ENCODE measurements around the gene CNTNAP2. TPM values are rescaled to one million over a fixed set of nuclear protein-coding genes. Genes with fewer than 3 reads are reported as not detected.
"Not testable (repeated sequence)": the region's sequence is repeated elsewhere in the genome, so short reads cannot be mapped to it uniquely, and the experiment has no call there.

The CNTNAP2 gene
- total RNA-seq, 1 donor from 2014 or later = 110 TPM

DNA sequence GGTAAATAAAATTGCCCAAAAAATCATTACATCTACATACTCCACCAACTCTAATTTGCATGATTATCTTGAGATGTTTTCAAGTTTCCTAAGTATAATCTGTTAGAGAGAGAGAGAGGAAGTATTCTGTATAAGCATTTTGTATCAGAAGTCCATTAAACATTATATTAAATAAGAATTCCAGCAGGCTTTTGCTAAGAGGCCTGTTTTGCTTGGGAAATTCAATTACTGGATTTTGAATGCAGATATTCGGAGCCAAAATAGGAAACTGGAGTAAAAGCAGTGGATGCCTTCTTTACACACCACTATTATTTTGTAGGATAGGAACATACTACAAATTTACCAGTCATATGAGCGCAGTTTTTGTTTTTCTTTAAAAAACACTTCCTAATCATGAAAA lies 727.8 kb downstream of the CNTNAP2 start:
- no peak for DNase-seq (ENCODE audit: low spot score in 2 of 2)
- FAIRE-seq = no peak

GRCh38 chr7:146858690-146859089 lies 742.1 kb downstream of the CNTNAP2 start:
- no peak for DNase-seq (ENCODE audit: low spot score in 2 of 2)
- FAIRE-seq = no peak

DNA sequence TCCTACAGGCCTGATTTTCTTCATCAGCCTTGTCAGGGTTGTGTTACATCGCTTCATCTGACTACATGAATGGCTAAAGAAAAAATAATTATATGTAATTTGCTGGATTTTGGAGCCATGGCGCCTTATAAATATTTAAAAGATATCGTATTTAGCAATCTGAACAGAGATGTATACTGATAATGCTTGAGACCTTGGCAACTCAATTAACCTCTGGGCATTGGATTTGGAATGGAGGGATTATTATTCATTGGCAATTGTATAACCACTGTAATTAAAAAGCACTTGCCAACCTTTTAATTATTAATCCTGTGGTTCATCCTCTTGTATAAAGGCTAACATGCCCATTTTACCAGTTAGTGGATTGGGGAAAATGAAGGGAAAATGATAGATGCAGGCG lies 745.1 kb downstream of the CNTNAP2 start:
- DNase-seq (ENCODE audit: low spot score in 2 of 2) (no peak), FAIRE-seq (no peak)

GRCh38 chr7:146862415-146862814 lies 745.8 kb downstream of the CNTNAP2 start:
- FAIRE-seq (no peak), DNase-seq (ENCODE audit: low spot score in 2 of 2) (no peak)

DNA sequence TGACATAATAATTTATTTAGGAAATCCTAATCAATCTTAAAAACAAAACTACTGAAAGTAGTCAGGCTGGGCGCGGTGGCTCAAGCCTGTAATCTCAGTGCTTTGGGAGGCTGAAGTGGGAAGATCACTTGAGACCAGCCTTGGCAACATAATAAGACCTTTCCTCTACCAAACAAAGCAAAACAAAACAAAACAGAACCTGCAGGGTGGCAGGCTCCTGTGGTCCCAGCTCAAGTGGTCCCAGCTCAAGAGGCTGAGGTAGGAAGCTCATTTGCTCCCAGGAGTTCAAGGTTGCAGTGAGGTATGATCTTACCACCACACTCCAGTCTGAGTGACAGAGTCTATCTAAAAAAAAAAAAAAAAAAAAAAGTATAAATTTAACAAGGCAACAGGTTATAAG lies 748.0 kb downstream of the CNTNAP2 start:
- DNase-seq (ENCODE audit: low spot score in 2 of 2) = no peak

GRCh38 chr7:146865696-146866095 lies 749.1 kb downstream of the CNTNAP2 start:
- DNase-seq (ENCODE audit: low spot score in 2 of 2) (no peak), FAIRE-seq (no peak)

More for the DNA sequence above, 748.0 kb downstream of the CNTNAP2 start:
- FAIRE-seq = no peak

DNA sequence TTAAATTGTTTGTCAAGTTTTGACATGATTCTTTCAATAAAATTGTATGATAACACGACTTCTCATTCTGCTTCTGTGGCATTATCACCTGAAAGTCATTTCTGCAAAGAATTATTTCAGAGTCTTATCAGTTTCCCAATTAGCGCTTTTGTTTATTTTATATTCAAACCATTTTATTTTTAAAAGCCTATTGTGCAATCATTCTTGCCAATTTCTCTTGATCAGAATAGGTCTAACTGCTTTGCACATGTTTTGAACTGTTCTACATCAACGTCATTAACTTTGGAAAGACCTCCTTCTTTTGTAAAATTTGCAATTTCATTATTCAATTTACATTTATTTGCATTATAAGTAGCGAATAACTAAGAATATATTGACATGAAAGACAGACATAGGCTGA lies 758.1 kb downstream of the CNTNAP2 start:
- DNase-seq (ENCODE audit: low spot score in 2 of 2) (no peak), FAIRE-seq (no peak)

DNA sequence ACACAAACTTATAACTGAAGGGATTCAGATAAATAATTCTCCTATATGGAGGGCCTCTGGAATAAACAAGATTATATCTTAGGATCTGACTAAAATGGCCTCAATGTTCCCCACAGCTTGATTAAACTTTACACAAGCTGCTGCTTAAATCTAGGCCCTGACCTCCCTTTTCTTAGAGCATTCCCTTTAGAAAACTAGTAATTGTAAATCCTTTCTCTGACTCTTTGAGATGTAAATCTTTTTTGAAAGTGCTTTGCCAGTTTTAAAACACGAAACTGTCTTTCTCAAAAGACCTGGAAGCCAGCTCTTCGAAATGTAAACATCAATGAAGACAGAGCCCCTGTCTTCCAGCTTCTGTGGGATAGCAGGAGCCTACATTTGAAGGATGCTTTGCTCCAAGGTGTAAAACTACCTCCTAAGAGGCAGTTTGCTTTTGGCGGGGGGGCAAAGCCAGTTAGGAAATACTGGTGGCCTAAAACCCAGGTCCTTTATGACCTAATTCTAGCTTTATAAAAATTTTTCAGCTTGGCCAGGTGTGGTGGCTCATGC lies 758.7 kb downstream of the CNTNAP2 start:
- FAIRE-seq (no peak), DNase-seq (ENCODE audit: low spot score in 2 of 2) (no peak)

DNA sequence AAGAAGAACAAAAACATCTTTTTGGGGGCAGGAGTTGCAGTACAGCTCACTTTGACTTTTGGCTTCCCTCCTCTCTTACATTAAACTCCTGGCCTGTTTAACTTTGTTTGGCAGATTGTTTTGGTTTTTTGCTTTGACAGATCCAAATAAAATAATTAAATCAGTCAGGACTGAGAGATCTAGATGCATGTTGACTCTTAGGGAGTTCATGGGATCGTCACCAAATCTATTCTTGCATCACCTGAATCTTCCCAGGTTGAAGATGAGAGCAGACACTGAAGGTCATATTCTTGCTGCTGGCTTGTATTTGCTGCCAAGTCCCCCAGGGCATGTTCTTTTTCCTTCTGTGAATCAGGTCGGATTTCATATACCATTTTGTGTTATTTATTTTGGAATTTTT lies 759.4 kb downstream of the CNTNAP2 start:
- DNase-seq (ENCODE audit: low spot score in 2 of 2) = no peak
- no peak for FAIRE-seq

DNA sequence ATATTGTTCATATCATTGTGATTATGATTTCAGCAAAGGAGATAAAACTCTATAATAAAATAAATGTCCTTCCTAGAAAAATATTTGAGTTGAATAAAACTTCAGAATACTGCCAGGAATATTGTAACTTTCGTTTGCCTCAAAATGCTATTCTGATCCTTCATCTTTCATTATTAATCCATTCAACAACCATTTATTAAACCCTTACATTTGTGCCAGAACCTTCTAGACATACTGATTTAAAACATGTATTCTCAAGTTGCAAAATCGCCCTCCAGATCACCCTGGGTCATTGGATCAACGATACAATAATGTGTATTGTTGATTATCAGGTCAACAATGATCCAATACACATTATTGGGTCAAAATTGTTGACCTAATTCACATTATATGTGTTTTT lies 759.8 kb downstream of the CNTNAP2 start:
- no peak for FAIRE-seq
- no peak for DNase-seq (ENCODE audit: low spot score in 2 of 2)

DNA sequence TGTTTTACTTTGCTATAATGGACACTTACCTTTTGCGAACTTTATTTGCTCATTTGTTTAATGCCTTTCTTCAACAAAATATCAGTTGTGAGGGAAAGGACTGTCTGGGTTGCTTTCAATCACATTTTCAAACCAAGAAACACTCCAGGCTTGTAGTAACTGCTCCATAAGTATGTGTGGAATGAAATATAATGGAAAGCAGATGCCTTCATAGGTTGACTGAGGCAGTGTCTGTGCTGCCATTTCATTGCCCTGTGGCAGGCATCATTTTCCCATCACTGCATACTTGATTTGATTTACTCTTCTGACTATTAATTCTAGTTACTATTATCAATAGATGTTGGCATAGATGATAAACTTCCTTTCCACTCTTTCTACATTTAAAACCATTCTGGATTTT lies 762.3 kb downstream of the CNTNAP2 start:
- FAIRE-seq = no peak

GRCh38 chr7:146885231-146885630 lies 768.6 kb downstream of the CNTNAP2 start:
- no peak for FAIRE-seq

More for the DNA sequence above, 762.3 kb downstream of the CNTNAP2 start:
- no peak for DNase-seq (ENCODE audit: low spot score in 2 of 2)

GRCh38 chr7:146889806-146890555 lies 773.4 kb downstream of the CNTNAP2 start:
- FAIRE-seq (no peak), DNase-seq (ENCODE audit: low spot score in 2 of 2) (no peak)

More at GRCh38 chr7:146885231-146885630, 768.6 kb downstream of the CNTNAP2 start:
- DNase-seq (ENCODE audit: low spot score in 2 of 2) = no peak

DNA sequence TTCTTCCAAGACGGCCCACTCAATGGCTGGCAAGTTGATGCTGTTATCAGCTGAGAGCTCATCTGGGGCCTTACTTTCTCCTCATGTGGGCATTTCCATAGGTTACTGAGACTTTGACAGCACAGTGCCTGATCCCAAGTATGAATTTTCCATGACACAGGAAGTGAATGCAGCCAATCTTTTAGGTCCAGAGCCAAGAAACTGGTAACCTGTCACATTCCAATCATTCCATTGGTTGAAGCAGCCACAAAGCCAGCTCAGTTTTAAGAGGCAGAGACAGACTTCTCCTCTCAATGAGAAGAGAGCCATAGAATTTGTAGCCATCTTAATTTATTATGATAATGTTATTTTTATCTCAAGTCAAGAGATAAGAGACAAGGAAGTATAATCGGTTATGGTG lies 775.5 kb downstream of the CNTNAP2 start:
- FAIRE-seq = no peak
- no peak for DNase-seq (ENCODE audit: low spot score in 2 of 2)

DNA sequence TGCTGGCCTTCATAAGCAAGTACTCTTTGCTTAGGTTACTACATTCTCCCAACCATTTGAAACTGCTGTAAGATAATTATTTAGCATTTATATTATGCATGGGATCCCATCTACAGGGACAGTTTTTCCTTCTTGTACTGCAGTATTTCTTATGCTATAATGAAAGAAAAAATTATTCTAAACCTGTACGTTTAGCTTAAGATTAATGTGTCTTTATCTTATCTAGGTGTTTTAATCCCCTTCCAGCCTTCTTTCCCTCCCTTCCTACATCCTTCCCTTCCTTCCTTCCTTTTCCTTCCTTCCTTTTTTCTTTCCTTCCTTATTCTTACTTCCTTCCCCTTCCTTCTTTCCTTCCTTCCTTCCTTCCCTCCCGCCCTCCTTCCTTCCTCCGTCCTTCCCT lies 778.3 kb downstream of the CNTNAP2 start:
- DNase-seq (ENCODE audit: low spot score in 2 of 2) = no peak
- FAIRE-seq = no peak

DNA sequence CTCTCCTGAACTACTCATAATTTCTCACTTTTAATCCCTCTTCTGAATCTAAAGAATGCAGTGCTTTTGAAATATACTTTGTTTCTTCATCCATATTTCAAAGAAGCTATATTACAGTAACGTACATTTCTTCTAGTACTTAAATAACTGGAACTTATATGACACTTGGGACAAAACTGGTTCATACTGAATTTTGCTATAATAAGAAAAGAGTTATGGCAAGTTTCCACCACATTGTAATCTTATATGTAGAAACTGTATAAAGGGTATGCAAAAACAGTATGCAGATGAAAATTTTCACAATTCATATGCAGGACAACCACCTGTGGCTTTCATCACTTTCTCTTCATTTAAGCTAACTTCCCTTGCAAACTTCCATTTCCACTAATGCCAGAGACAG lies 785.7 kb downstream of the CNTNAP2 start:
- DNase-seq (ENCODE audit: low spot score in 2 of 2) = no peak
- FAIRE-seq = no peak

- DNase-seq (ENCODE audit: low spot score in 2 of 2) (no peak), FAIRE-seq (no peak)
These were observed 786.1 kb downstream of the CNTNAP2 start for GRCh38 chr7:146902728-146903127.

- DNase-seq (ENCODE audit: low spot score in 2 of 2); FAIRE-seq: not testable (repeated sequence)
These were observed 789.1 kb downstream of the CNTNAP2 start for GRCh38 chr7:146905746-146906145.

DNA sequence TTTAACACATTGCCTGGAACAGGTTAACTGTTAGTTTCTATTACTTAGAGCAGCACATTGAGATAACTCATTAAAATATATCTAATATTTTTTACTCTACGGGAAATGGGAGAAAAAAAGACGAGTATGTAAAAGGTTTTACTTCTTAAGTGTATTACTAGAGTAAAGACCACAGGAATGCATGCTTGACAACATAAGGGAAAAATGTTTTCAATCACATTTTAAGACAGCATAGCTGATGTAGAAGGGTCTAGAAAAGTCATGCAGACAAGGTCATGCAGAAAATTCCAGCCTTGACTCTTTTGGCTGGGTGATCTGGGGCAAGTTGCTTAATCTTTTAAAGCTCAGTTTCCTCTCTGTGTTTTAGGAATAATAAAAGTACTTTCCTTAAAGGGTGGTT lies 806.2 kb downstream of the CNTNAP2 start:
- no peak for DNase-seq (ENCODE audit: low spot score in 2 of 2)
- FAIRE-seq = no peak

- DNase-seq (ENCODE audit: low spot score in 2 of 2) = no peak
- no peak for FAIRE-seq
These were observed 810.2 kb downstream of the CNTNAP2 start for GRCh38 chr7:146926841-146927240.

DNA sequence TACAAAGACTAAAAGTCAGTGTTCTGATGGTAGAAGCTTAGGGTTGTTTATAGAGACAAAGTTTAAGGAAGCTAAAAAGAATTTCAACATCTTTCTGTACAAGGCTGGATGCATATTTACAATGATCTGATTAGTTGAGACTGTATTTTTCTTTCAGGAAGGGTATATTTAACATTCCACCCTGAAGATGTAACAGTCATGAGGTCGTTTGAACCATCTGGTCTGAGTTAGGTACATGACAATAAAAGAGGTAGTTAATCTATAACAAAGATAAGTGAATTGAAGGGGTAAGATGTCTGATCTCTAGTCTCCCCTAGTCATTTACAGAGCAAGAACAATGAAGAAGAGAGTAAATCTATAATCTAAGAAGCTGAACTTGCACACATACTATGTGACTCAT lies 821.2 kb downstream of the CNTNAP2 start:
- DNase-seq (ENCODE audit: low spot score in 2 of 2) = no peak
- FAIRE-seq = no peak

DNA sequence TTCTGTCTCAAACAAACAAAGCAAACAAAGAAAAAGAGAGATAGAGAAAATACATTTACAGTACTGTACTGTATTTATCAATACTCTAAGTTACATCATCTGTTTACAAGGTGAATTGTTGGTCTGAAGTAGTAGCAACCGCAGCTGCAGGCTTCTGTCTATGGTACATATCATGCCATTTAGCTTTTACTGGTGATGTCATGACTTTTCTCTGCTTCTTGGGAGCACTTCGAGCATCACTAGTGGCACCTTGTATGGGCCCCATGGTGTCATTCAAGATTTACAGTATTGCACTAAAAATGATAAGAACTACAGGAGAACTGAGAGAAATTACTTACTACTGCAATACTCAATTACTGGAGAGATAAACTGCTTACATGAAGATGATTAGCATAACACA lies 826.9 kb downstream of the CNTNAP2 start:
- DNase-seq (ENCODE audit: low spot score in 2 of 2) = no peak
- FAIRE-seq = no peak

Measured in frontal cortex (tissue), 4 donors.